A549 (cell line): ENCODE results near the gene TFAM.
"Not testable (repeated sequence)": the region's sequence is repeated elsewhere in the genome, so short reads cannot be mapped to it uniquely, and the experiment has no call there.

Experiments
- CHD2 ChIP-seq: fragments of 150-350 bp; IDR thresholded peaks from 2 replicates; pipeline ENCODE4 v1.6.1; 2014; ENCODE audit warnings: low read length; ENCODE audit not compliant: partially characterized antibody
- CTCF ChIP-seq: fragments of >200 bp; sonication (Bioruptor Twin); formaldehyde crosslinking; IDR thresholded peaks from 3 replicates; pipeline ENCODE4 v1.5.1; 2016
- JUN ChIP-seq, 2 experiments: fragments of >200 bp; sonication (Bioruptor Twin); formaldehyde crosslinking; IDR thresholded peaks; 2 replicates in 1 of 2; 3 replicates in 1 of 2; pipeline ENCODE4 v1.6.1; 2016 to 2017
- NFE2L2 ChIP-seq: fragments of 150-350 bp; conservative IDR thresholded peaks from 2 replicates; pipeline ENCODE4 v1.6.1; 2014; ENCODE audit warnings: low read length
- POLR2A ChIP-seq: IDR thresholded peaks from 2 replicates; pipeline ENCODE4 v1.6.1; 2012; ENCODE audit warnings: mild to moderate bottlenecking, low read length

GRCh38 chr10:58428436-58428835 is 43.2 kb downstream of the TFAM start:
- not testable (repeated sequence) for TF ChIP-seq POLR2A; NFE2L2; CTCF; JUN (IDR thresholded peaks at IDR 0.05); CHD2
